Testis (tissue), 3 donors: Measurements from ENCODE around the gene HACL1. TPM values are rescaled to one million over a fixed set of nuclear protein-coding genes. Genes with fewer than 3 reads are reported as not detected.

Experiments
- DNase-seq: peaks from one replicate; pipeline ENCODE4 v3.0.0-alpha.2; 2019
- H3K27ac ChIP-seq, 2 donors: fragments of 200-600 bp; sonication (generic); one replicate each; pipeline ENCODE4 v1.5.1; 2019
- H3K27me3 ChIP-seq: fragments of 200-600 bp; sonication (generic); one replicate; pipeline ENCODE4 v1.5.1; 2019
- H3K36me3 ChIP-seq: fragments of 200-600 bp; sonication (generic); one replicate; pipeline ENCODE4 v1.5.1; 2017; ENCODE audit warnings: low read depth; ENCODE audit errors: missing control alignments
- H3K4me1 ChIP-seq: fragments of 200-600 bp; sonication (generic); one replicate; pipeline ENCODE4 v1.5.1; 2019
- H3K4me3 ChIP-seq, 2 donors: fragments of 200-600 bp; sonication (generic); one replicate each; pipeline ENCODE4 v1.5.1; 2017 to 2019
- H3K9me3 ChIP-seq: fragments of 200-600 bp; sonication (generic); one replicate; pipeline ENCODE4 v1.5.1; 2017
- CTCF ChIP-seq, 3 experiments: fragments of 450-650 bp in 2 of 3; fragments of 200-600 bp in 1 of 3; sonication (generic) in 1 of 3; IDR thresholded peaks; one replicate each; pipeline ENCODE4 v1.5.1; 2016 to 2019; ENCODE audit warnings: antibody characterized with exemption in 3 of 3, mild to moderate bottlenecking in 2 of 3, moderate library complexity in 1 of 3
- POLR2A ChIP-seq: fragments of 450-650 bp; IDR thresholded peaks from one replicate; pipeline ENCODE4 v1.6.1; 2017; ENCODE audit warnings: antibody characterized with exemption, mild to moderate bottlenecking, moderate library complexity
- WGBS, 2 donors: methylation state at CpG; one replicate each; pipeline ENCODE4 v1.1.5; 2018; 5-methylcytosine and 5-hydroxymethylcytosine counted together
- intact Hi-C: fragments of 100-400 bp; cut with DNase I; formaldehyde crosslinking; loops from one replicate; pipeline ENCODE4 v1.15.1; 2023; ENCODE audit warnings: low total_unique reads
- polyA plus RNA-seq: library from polyadenylated mRNA; stranded (reverse); fragments of 350-450 nt; fragmentation: Illumina TruSeq; extraction: RNeasy Lipid Tissue Mini Kit (QIAGEN cat#74804); gene quantifications from one replicate; pipeline ENCODE4 v1.2.3, GENCODE V29; 2014; ENCODE audit warnings: low read depth, low replicate concordance; ENCODE audit not compliant: insufficient read depth
- total RNA-seq, 2 donors: library from RNA; depleted of rRNA; stranded (reverse); fragments of >200 nt; gene quantifications; one replicate each; pipeline ENCODE4 v1.2.3, GENCODE V29; 2016

Gene HACL1
- total and polyA plus RNA-seq, 3 donors from 2014 or later = 35.7 to 44.3 (median 42.2) TPM

DNA sequence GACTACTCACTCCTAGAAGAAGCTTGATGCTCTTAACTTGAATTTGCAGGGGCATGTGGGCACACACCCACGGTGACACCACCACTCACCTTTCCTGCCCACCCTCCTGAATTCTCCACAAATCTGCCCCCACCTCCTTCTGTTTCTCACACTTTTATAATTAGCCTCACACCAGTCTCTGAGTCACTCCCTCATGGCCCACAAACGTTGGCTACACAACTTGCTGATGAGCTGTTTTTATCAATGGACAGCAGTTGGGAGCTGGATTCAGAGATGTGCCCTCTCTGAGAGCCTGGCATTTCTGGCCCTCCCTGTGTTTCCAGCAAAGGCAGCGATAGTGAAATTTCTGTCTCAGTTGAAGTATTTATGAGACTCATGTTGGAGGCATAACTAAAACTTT lies 81.2 kb downstream of the HACL1 start:
- Histone ChIP-seq H3K27me3 (no peaks in the 10 kb centered on the region), H3K4me3 (no peak overlapping the region), H3K4me1 (no peaks in the 10 kb centered on the region), H3K9me3 (no peaks in the 10 kb centered on the region), H3K36me3 (no peaks in the 10 kb centered on the region), H3K27ac (no peak overlapping the region)
- intact Hi-C loops = no loop called here
- WGBS, 2 donors = 67 to 70% methylated on average over 3 of the region's 3 CpGs
- TF ChIP-seq CTCF (IDR thresholded peaks at IDR 0.05) (no peak), POLR2A (no peak)
- DNase-seq = no peak

- intact Hi-C loops = no loop called here
- WGBS, 2 donors = 58 to 74% methylated on average over 4 of the region's 4 CpGs
- Histone ChIP-seq H3K27me3 (no peaks in the 10 kb centered on the region), H3K9me3 (no peaks in the 10 kb centered on the region), H3K36me3 (no peaks in the 10 kb centered on the region), H3K4me1 (no peaks in the 10 kb centered on the region), H3K4me3 (no peak overlapping the region), H3K27ac (no peak overlapping the region)
- TF ChIP-seq CTCF (IDR thresholded peaks at IDR 0.05) = no peak
- no peak for TF ChIP-seq POLR2A
- DNase-seq = peak; percentile 66
Observed at GRCh38 chr3:15519096-15519495, 82.3 kb downstream of the HACL1 start.

DNA sequence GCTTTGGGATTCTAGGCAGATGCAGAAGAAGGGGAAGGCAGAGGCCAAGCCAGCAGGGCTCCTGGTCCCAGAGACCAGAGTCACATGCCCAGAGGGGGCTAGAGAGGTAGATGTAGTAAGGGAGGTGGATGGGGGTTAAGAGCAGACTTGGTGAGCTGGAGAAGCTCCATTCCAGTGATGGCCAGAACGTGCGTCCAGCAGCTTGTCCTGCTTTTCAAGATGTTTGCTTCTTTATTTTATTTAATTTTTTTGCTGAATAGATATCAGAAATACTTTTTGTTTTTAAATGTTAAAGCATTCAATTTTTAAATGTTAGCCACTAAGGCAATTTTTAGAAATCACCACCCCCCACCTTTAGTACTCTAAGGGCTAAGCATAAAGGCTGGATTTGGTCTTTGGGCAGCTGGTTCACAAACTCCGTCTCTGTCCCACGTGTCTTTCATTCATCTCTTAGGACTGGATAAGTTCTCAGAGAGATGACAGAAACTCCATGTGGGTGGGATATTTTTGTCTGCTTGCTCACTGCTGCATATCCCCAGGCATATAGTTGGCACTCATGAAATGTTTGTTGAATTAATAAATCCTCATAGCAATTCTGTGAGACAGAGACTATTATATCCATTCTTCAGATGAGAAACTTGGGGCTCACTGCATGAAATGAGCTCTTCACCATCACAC lies 86.6 kb downstream of the HACL1 start:
- no peaks in the 10 kb centered on the region for H3K27me3 ChIP-seq
- H3K36me3 ChIP-seq = no peaks in the 10 kb centered on the region
- DNase-seq = no peak
- no peak overlapping the region for H3K27ac ChIP-seq
- H3K4me3 ChIP-seq = no peak overlapping the region
- H3K9me3 ChIP-seq = no peaks in the 10 kb centered on the region
- H3K4me1 ChIP-seq = no peaks in the 10 kb centered on the region
- TF ChIP-seq CTCF (IDR thresholded peaks at IDR 0.05) = no peak
- no peak for TF ChIP-seq POLR2A
- intact Hi-C loops = no loop called here
- WGBS, 2 donors = 92 to 94% methylated on average over 4 of the region's 4 CpGs

- WGBS, 2 donors = 86 to 92% methylated on average over 5 of the region's 5 CpGs
- no peak for DNase-seq
- TF ChIP-seq CTCF (IDR thresholded peaks at IDR 0.05) (no peak), POLR2A (no peak)
- H3K27ac ChIP-seq = no peak overlapping the region
- no peaks in the 10 kb centered on the region for H3K4me1 ChIP-seq
- H3K27me3 ChIP-seq = no peaks in the 10 kb centered on the region
- no peaks in the 10 kb centered on the region for H3K36me3 ChIP-seq
- intact Hi-C loops = no loop called here
- H3K9me3 ChIP-seq = no peaks in the 10 kb centered on the region
- no peak overlapping the region for H3K4me3 ChIP-seq
Observed at GRCh38 chr3:15513810-15514662, 87.3 kb downstream of the HACL1 start.
